Measurements from ENCODE around the gene EFHC2. TPM values are rescaled to one million over a fixed set of nuclear protein-coding genes. Genes with fewer than 3 reads are reported as not detected.
"Not testable (repeated sequence)": the region's sequence is repeated elsewhere in the genome, so short reads cannot be mapped to it uniquely, and the experiment has no call there.

EFHC2 gene
- total RNA-seq, 2 donors from 2014 or later: 2.1 to 2.2 TPM

DNA sequence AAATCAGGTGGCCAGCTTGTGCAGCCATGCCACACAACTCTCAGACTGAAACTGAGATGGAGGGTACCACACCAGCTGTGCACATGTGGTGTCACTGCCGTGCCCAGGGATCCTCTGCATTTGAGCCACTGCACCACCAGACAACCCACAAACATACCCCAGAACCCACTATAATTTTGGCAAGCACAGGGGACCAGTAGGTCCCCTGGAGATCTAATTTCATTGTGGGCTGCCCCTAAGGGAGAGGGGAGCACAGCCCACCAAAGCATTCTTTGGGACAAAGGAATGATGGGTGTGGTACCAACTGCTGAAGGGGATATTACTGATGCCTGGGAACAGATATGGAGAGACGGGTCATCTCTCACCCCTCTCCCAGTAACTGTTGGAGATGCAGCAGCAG lies 140.9 kb downstream of the EFHC2 start:
- no peaks in the 10 kb centered on the region for H3K27me3 Mint-ChIP-seq
- DNase-seq (no peak), ATAC-seq (no peak)
- no peak overlapping the region for H3K4me3 Mint-ChIP-seq
- H3K36me3 Mint-ChIP-seq (ENCODE audit: low read depth): peaks cover 4% of the 10 kb centered on the region
- H3K9me3 ChIP-seq (ENCODE audit: control insufficient read depth, low read length, poor library complexity, severe bottlenecking): no peaks in the 10 kb centered on the region
- H3K4me1 Mint-ChIP-seq: peaks cover 2% of the 10 kb centered on the region
- H3K27ac Mint-ChIP-seq: no peak overlapping the region

DNA sequence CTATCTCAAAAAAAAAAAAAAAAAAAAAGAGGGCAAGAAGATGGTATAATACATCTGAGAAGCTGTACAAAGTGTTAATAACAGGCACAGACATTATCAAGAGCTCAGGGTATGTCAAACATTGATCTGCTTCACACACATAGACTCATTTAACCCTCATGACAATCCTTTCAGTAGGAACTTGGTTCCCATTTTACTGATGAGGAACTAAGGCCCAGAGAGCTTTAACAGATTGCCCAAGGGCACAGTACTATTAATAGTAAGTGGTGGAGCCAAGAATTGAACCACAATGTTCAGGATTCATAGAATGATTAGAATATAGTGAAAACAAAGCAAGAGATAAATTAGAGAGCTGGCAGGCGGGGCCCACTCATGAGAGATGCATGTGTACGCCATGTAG lies 154.4 kb downstream of the EFHC2 start:
- H3K4me3 Mint-ChIP-seq: no peak overlapping the region
- H3K27me3 Mint-ChIP-seq: no peaks in the 10 kb centered on the region
- H3K36me3 Mint-ChIP-seq (ENCODE audit: low read depth): no peaks in the 10 kb centered on the region

DNA sequence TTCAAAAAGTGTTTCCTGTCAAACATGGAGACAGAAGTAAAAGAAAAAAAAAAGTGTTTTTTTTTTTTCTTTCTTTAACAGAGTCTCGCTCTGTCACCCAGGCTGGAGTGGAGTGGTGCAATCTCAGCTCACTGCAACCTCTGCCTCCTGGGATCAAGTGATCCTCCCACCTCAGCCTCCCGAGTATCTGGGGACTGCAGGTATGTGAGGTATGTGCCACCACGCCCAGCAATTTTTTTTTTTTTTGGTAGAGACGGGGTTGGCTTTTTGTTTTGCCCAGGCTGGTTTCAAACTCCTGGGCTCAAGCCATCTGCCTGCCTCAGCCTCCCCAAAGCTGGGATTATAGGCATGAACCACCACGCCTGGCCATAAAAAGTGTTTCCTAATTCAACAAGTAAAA lies 155.6 kb downstream of the EFHC2 start:
- not testable (repeated sequence) for H3K9me3 ChIP-seq (ENCODE audit: control insufficient read depth, low read length, poor library complexity, severe bottlenecking); H3K36me3 Mint-ChIP-seq (ENCODE audit: low read depth); H3K4me1 Mint-ChIP-seq; H3K27ac Mint-ChIP-seq; DNase-seq; H3K4me3 Mint-ChIP-seq; H3K27me3 Mint-ChIP-seq; ATAC-seq

More for the DNA sequence above, 154.4 kb downstream of the EFHC2 start:
- no peaks in the 10 kb centered on the region for H3K9me3 ChIP-seq (ENCODE audit: control insufficient read depth, low read length, poor library complexity, severe bottlenecking)
- ATAC-seq (no peak), DNase-seq (no peak)
- Mint-ChIP-seq H3K27ac (no peak overlapping the region), H3K4me1 (no peaks in the 10 kb centered on the region)

DNA sequence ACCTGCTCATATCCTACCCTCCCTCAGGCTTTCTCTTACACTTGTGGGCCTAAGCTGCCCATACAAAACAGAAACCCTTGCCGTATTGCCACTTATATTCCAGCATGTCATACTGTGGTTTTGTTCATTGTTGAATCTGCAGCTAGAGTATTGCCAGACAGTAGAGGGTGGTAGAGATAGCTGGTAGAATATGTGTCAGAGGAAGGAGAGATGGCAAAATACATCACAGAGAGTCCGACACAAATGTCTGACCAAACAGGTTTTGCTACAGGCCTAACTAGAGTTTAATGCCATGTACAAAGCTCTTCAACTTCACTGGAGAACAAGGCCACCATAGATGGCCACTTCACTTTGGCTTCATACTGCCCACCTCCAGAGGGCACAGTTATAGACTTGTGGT lies 160.1 kb downstream of the EFHC2 start:
- Mint-ChIP-seq H3K36me3 (ENCODE audit: low read depth) (no peaks in the 10 kb centered on the region), H3K4me3 (no peak overlapping the region), H3K27ac (no peak overlapping the region), H3K4me1 (no peaks in the 10 kb centered on the region), H3K27me3 (no peaks in the 10 kb centered on the region)
- DNase-seq (no peak), ATAC-seq (no peak)
- no peaks in the 10 kb centered on the region for H3K9me3 ChIP-seq (ENCODE audit: control insufficient read depth, low read length, poor library complexity, severe bottlenecking)

DNA sequence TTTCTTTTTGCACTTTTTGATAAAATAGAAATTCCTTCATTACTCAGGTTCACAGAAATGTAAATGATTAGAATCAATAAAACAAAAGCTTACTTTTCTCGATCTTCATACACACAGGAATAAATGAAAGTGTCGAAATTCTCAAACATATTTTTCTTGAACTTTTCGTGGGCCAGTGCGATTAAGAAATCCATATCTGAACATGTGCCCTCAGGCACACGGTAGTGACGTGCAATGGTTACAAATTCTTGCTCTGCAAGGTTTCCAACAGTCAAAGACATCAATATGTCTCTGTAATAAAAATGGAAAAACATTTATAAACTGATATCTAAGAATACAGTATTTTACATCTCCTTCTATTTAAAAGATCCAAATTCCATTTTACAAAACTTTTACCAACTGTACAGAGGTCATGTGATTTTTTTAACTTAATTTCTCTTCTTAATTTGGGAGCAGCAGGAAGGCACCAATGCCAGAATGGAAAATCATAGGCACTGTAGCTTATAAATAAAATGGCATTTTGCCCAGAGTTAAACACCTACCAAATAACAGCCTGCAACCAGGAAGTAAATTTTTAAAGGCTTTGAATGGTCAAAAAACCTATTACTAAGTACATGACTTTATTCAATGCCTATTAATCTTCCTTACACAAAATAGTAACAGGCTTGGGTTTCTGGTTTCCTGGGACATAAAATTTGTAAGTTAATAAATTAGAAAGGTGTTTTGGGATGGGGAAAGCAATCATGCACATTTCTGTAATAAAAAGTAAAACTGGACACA lies 165.0 kb downstream of the EFHC2 start:
- Mint-ChIP-seq H3K4me3 (no peak overlapping the region), H3K27ac (no peak overlapping the region), H3K36me3 (ENCODE audit: low read depth) (peaks cover 2% of the 10 kb centered on the region), H3K4me1 (no peaks in the 10 kb centered on the region), H3K27me3 (no peaks in the 10 kb centered on the region)
- no peak for DNase-seq
- no peaks in the 10 kb centered on the region for H3K9me3 ChIP-seq (ENCODE audit: control insufficient read depth, low read length, poor library complexity, severe bottlenecking)
- ATAC-seq: no peak

DNA sequence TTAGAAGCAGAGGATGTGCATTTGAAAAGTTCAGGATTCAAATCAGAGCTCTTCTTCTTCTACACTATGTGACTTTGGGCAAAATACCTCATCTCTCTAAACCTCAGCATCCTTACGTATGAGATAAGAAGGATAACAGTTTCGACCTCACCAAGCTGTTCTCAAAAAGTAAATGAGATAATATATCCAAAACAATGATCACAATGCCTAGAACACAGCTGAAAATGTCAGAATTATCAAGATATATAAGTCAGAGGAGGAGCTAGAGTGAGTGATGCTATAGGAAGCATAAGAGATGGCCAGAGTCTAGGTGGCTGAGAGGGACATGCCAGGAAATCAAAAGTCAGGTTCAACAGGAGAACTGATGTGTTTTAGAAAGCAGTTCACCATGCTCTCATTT lies 168.0 kb downstream of the EFHC2 start:
- ATAC-seq: no peak
- no peak overlapping the region for H3K4me3 Mint-ChIP-seq

DNA sequence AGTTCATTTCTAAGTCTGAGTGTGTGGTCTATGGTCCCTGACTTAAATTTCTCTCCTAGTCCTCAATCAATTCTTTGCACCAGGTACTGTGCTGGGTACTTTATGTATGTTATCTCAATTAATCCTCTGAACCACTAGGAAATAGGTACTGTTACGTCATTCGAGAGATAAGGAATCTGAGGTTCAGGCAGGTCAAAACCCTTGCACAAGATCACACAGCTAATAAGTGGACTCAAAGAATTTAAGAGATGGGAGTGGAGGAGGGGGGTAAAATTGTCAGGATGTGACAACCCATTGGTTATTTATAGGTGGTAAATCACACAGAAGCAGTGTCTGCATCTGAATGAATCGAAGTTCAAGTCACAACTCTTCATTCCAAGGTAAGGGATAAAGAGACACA lies 169.4 kb downstream of the EFHC2 start:
- no peaks in the 10 kb centered on the region for H3K4me1 Mint-ChIP-seq
- no peak overlapping the region for H3K4me3 Mint-ChIP-seq
- H3K36me3 Mint-ChIP-seq (ENCODE audit: low read depth): peaks cover 2% of the 10 kb centered on the region
- no peaks in the 10 kb centered on the region for H3K27me3 Mint-ChIP-seq
- H3K27ac Mint-ChIP-seq: no peak overlapping the region
- DNase-seq (no peak), ATAC-seq (no peak)
- H3K9me3 ChIP-seq (ENCODE audit: control insufficient read depth, low read length, poor library complexity, severe bottlenecking): no peaks in the 10 kb centered on the region

More for the DNA sequence above, 168.0 kb downstream of the EFHC2 start:
- H3K36me3 Mint-ChIP-seq (ENCODE audit: low read depth): peaks cover 2% of the 10 kb centered on the region
- no peak overlapping the region for H3K27ac Mint-ChIP-seq
- no peaks in the 10 kb centered on the region for H3K27me3 Mint-ChIP-seq
- H3K4me1 Mint-ChIP-seq: no peaks in the 10 kb centered on the region
- no peaks in the 10 kb centered on the region for H3K9me3 ChIP-seq (ENCODE audit: control insufficient read depth, low read length, poor library complexity, severe bottlenecking)
- DNase-seq: no peak

DNA sequence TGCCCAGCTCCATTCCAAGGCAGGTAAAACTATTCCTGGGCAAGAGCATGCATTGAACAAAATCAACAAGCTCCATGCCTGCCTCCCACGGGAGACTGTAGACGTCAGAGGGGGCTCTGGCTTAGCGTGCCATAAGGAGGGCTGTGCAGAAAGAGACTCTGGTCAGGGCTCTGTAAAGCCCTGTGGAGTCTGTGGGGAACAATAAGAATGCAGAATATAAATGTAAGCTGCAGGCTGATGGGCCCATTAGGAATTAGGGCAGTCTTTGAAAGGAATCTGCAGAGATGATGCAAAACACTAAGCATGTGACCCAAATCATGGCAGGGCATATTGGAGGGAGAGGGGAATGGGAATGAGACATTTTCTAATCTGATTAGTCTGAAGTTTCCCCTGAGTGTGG lies 170.3 kb downstream of the EFHC2 start:
- H3K4me1 Mint-ChIP-seq: no peaks in the 10 kb centered on the region
- ATAC-seq (no peak), DNase-seq (no peak)
- peaks cover 2% of the 10 kb centered on the region for H3K36me3 Mint-ChIP-seq (ENCODE audit: low read depth)
- no peaks in the 10 kb centered on the region for H3K9me3 ChIP-seq (ENCODE audit: control insufficient read depth, low read length, poor library complexity, severe bottlenecking)
- no peak overlapping the region for H3K27ac Mint-ChIP-seq
- no peak overlapping the region for H3K4me3 Mint-ChIP-seq
- H3K27me3 Mint-ChIP-seq: no peaks in the 10 kb centered on the region

DNA sequence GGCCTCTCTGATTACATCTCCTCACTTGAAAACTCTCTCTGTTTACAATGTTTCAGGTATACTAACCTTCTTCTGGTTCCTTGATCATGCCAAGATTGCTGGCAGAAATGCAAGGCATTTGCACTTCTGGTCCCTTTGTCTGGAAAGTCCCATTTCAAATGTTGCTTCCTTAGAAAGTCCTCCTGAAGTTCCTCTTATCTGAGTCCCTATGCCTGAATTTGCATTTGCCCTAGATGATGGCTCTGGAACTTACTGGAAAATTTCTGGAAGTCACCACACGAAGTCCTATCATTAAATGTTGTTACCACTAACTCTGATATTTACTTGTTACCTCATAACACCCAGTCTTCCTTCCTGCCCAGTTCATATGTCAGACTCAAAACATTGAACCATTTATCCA lies 176.4 kb downstream of the EFHC2 start:
- H3K9me3 ChIP-seq (ENCODE audit: control insufficient read depth, low read length, poor library complexity, severe bottlenecking): no peaks in the 10 kb centered on the region
- no peak overlapping the region for H3K4me3 Mint-ChIP-seq
- H3K27ac Mint-ChIP-seq: no peak overlapping the region
- H3K36me3 Mint-ChIP-seq (ENCODE audit: low read depth): no peaks in the 10 kb centered on the region
- ATAC-seq: no peak
- no peaks in the 10 kb centered on the region for H3K27me3 Mint-ChIP-seq
- DNase-seq: no peak
- H3K4me1 Mint-ChIP-seq: no peaks in the 10 kb centered on the region

DNA sequence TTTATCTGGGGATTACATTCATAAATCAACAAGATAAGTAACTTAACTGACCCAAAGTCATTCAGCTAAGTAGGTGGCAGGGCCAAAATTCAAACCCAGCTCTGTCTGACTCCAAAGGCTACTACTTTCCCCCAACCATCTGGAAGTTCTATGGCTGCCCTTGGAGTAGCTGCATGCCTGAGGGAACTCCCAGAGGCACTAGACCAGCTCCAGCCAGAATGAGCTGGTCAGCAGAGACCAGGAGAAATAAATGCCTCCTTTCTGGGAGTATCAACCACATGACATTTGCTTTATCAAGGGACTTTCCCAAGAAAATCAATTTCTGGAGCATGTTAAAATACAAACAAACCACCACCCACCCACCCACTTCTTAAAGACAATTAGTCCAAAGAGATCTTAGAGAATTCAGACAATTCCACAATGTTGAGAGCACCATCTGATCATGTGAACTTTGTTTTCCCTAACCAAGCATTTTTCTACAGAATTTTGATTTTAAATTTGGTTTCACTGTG lies 180.5 kb downstream of the EFHC2 start:
- H3K27ac Mint-ChIP-seq: no peak overlapping the region
- DNase-seq: no peak
- H3K4me3 Mint-ChIP-seq: no peak overlapping the region
- peaks cover 2% of the 10 kb centered on the region for H3K36me3 Mint-ChIP-seq (ENCODE audit: low read depth)
- ATAC-seq: no peak
- no peaks in the 10 kb centered on the region for H3K27me3 Mint-ChIP-seq
- H3K9me3 ChIP-seq (ENCODE audit: control insufficient read depth, low read length, poor library complexity, severe bottlenecking): no peaks in the 10 kb centered on the region
- H3K4me1 Mint-ChIP-seq: no peaks in the 10 kb centered on the region

DNA sequence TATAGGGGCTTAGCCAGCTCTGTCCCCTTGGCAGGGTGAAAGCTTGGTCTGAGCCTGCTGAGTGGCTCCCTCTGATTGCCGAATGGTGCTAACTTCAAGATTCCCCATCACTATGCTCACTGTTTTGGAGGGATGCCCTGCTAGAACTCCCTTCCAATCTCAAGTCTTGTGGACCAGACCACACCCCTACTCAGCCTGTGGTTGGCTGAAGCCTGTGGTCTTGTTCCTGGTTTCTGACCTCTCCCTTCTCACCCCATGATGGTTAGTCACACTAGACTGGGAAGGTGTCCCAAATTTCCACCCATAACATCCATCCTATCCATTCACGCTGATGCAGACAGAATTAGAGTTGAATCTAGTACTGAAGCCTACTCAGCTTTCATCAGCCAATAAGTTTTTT lies 185.6 kb downstream of the EFHC2 start:
- no peaks in the 10 kb centered on the region for H3K4me1 Mint-ChIP-seq
- H3K9me3 ChIP-seq (ENCODE audit: control insufficient read depth, low read length, poor library complexity, severe bottlenecking): no peaks in the 10 kb centered on the region
- no peak for ATAC-seq
- no peaks in the 10 kb centered on the region for H3K27me3 Mint-ChIP-seq
- no peak for DNase-seq
- no peak overlapping the region for H3K27ac Mint-ChIP-seq
- peaks cover 2% of the 10 kb centered on the region for H3K36me3 Mint-ChIP-seq (ENCODE audit: low read depth)
- no peak overlapping the region for H3K4me3 Mint-ChIP-seq

DNA sequence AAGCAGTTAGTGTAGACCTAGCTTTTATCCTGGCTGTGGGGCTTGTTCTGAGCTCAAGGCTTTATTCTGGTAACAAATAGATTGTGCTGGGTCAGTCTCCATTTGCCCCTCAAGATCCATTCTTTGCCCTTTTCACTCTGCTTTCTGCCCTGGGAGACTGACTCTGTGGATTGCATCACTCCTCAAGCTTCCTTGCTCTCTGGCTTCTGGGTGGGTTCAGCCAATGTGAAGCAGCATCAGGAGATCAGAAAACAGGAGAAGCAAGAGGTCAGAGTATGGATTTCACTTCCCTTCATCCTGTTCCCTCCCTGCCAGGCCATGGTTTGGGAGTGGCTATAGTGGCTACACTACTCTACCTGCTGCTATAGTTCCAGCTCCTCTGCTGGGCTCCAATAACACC lies 186.2 kb downstream of the EFHC2 start:
- ATAC-seq: no peak
- H3K4me1 Mint-ChIP-seq: no peaks in the 10 kb centered on the region
- H3K9me3 ChIP-seq (ENCODE audit: control insufficient read depth, low read length, poor library complexity, severe bottlenecking): no peaks in the 10 kb centered on the region
- H3K4me3 Mint-ChIP-seq: no peak overlapping the region
- H3K27ac Mint-ChIP-seq: no peak overlapping the region
- H3K27me3 Mint-ChIP-seq: no peaks in the 10 kb centered on the region
- DNase-seq: no peak
- H3K36me3 Mint-ChIP-seq (ENCODE audit: low read depth): peaks cover 2% of the 10 kb centered on the region

DNA sequence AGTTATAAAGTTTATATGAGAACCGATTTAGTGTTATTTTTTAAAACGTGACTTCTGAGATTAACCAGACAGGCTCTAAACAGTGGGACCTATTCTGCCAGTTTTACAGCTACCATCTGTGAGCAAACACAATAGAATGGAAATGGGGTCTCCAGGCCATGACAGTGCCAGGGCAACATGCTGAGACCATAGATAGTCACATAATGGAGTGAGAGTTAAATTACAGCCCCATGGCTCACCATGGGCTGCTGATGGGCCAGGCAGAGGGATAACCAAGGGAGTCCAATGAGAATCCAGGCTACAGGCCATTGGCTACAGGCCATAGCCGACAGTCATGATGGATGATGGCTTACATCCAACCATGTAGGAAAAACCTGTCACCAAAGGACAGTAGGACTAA lies 186.7 kb downstream of the EFHC2 start:
- H3K4me3 Mint-ChIP-seq: no peak overlapping the region
- no peak for ATAC-seq

DNA sequence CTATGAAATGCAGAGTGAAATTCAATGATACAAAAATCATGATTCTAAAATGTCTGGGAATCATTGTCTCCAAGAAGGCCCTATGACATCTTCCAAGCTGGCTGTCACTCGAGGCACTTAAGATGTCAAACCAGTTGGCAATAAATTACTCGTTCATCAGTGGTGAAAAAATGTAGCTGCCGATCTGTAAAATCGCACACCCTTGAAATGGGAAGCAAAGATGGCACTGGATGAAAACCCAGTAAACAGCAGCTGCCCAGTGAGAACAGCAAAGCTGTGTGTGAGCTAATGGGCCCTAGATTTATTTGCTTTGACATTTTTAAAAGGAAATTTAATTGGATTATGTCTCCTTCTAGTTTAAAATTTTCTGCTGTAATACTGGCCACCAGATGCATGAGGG lies 188.3 kb downstream of the EFHC2 start:
- Mint-ChIP-seq H3K4me1 (peaks cover 4% of the 10 kb centered on the region), H3K4me3 (no peak overlapping the region), H3K27me3 (no peaks in the 10 kb centered on the region), H3K36me3 (ENCODE audit: low read depth) (peaks cover 2% of the 10 kb centered on the region), H3K27ac (peak overlapping the region; percentile 3)
- DNase-seq: no peak
- no peak for ATAC-seq
- no peaks in the 10 kb centered on the region for H3K9me3 ChIP-seq (ENCODE audit: control insufficient read depth, low read length, poor library complexity, severe bottlenecking)

More for the DNA sequence above, 186.7 kb downstream of the EFHC2 start:
- H3K9me3 ChIP-seq (ENCODE audit: control insufficient read depth, low read length, poor library complexity, severe bottlenecking): no peaks in the 10 kb centered on the region
- H3K4me1 Mint-ChIP-seq: no peaks in the 10 kb centered on the region
- no peak for DNase-seq
- no peak overlapping the region for H3K27ac Mint-ChIP-seq
- peaks cover 2% of the 10 kb centered on the region for H3K36me3 Mint-ChIP-seq (ENCODE audit: low read depth)
- H3K27me3 Mint-ChIP-seq: no peaks in the 10 kb centered on the region
